ENCODE data around the gene NOS1AP.

- TF ChIP-seq CTCF (IDR thresholded peaks at IDR 0.05) (no peak), POLR2A (IDR thresholded peaks at IDR 0.05) (no peak)
These were observed 119.9 kb downstream of the NOS1AP start for GRCh38 chr1:162189345-162189744.

All from lower leg skin (tissue), 3 donors.